NCI-H146 treated with DMSO at 0.1 percent for 48 hours (cell line): ENCODE data around the gene TAGLN2.
"Not testable (repeated sequence)": the region's sequence is repeated elsewhere in the genome, so short reads cannot be mapped to it uniquely, and the experiment has no call there.

Experiments
- DNase-seq: peaks from one replicate; lab custom pipeline; 2025; ENCODE audit not compliant: unreplicated experiment; lab: John Stamatoyannopoulos, UW

TAGLN2 gene

GRCh38 chr1:159902541-159902940, 22.8 kb downstream of the TAGLN2 start:
- DNase-seq, result no peak

- no peak for DNase-seq
Measured at GRCh38 chr1:159900755-159901360, 24.4 kb downstream of the TAGLN2 start.

GRCh38 chr1:159900086-159900680, 25.1 kb downstream of the TAGLN2 start, which contains the start of gene CFAP45:
CFAP45 (minus strand) TSS chr1:159900165; CDS start chr1:159900098, 67 bp downstream.
- peak; percentile 75 for DNase-seq

- not testable (repeated sequence) for DNase-seq
Measured at GRCh38 chr1:159899634-159900033, 25.7 kb downstream of the TAGLN2 start.

GRCh38 chr1:159898527-159898926, 26.8 kb downstream of the TAGLN2 start:
- DNase-seq, result no peak

GRCh38 chr1:159897962-159898361, 27.3 kb downstream of the TAGLN2 start:
- no peak for DNase-seq

GRCh38 chr1:159896546-159896930, 28.8 kb downstream of the TAGLN2 start:
- no peak for DNase-seq

- DNase-seq, result no peak
Measured at GRCh38 chr1:159895836-159896545, 29.3 kb downstream of the TAGLN2 start.

- peak; percentile 20 for DNase-seq
Measured at GRCh38 chr1:159895286-159895685, 30.0 kb downstream of the TAGLN2 start.

GRCh38 chr1:159892944-159893343, 32.4 kb downstream of the TAGLN2 start:
- no peak for DNase-seq

- DNase-seq, result peak; percentile 61
Measured at GRCh38 chr1:159891275-159892157, 33.8 kb downstream of the TAGLN2 start.

- no peak for DNase-seq
Measured at GRCh38 chr1:159890390-159890789, 34.9 kb downstream of the TAGLN2 start.

GRCh38 chr1:159889821-159890252, 35.5 kb downstream of the TAGLN2 start:
- DNase-seq, result no peak

GRCh38 chr1:159889202-159889601, 36.1 kb downstream of the TAGLN2 start:
- DNase-seq, result no peak

- DNase-seq, result no peak
Measured at GRCh38 chr1:159884296-159884695, 41.0 kb downstream of the TAGLN2 start.

- DNase-seq, result no peak
Measured at GRCh38 chr1:159883134-159883533, 42.2 kb downstream of the TAGLN2 start.

- no peak for DNase-seq
Measured at GRCh38 chr1:159882527-159882862, 42.8 kb downstream of the TAGLN2 start.

- DNase-seq, result peak; percentile 81
Measured at GRCh38 chr1:159881622-159882526, 43.4 kb downstream of the TAGLN2 start.

- no peak for DNase-seq
Measured at GRCh38 chr1:159880430-159880829, 44.9 kb downstream of the TAGLN2 start.

- DNase-seq, result no peak
Measured at GRCh38 chr1:159879977-159880376, 45.3 kb downstream of the TAGLN2 start.
